AG04450 (cell line): ENCODE data around the gene GCKR. TPM values are rescaled to one million over a fixed set of nuclear protein-coding genes. Genes with fewer than 3 reads are reported as not detected.

ENCODE experiments used
- CTCF ChIA-PET: fragments of 300-600, 350-600 bp; formaldehyde crosslinking; extraction: SDS; loops from one replicate; lab custom pipeline; 2022; ENCODE audit warnings: antibody characterized with exemption, inconsistent platforms; lab: Charles Lee
- POLR2A ChIA-PET: fragments of 350-600 bp; formaldehyde crosslinking; extraction: SDS; loops from one replicate; lab custom pipeline; 2021; ENCODE audit warnings: antibody characterized with exemption, inconsistent platforms; lab: Yijun Ruan, JAX
- DNase-seq: peaks from one replicate; pipeline ENCODE4 v3.0.0-alpha.2; 2011; ENCODE audit warnings: low read depth, low spot score
- H3K27ac ChIP-seq: one replicate; pipeline ENCODE4 v1.5.1; 2012; ENCODE audit warnings: low read depth, low read length, control low read depth
- H3K27me3 ChIP-seq: one replicate; pipeline ENCODE4 v1.6.0; 2012; ENCODE audit warnings: low read length; ENCODE audit not compliant: control insufficient read depth, insufficient read depth
- H3K4me3 ChIP-seq: 2 replicates; pipeline ENCODE4 v1.5.1; 2011; ENCODE audit warnings: mild to moderate bottlenecking, low read depth, low read length, control low read depth
- H3K9me3 ChIP-seq: 2 replicates; pipeline ENCODE4 v1.5.1; 2012; ENCODE audit warnings: low read length; ENCODE audit not compliant: control insufficient read depth, insufficient read depth
- polyA plus RNA-seq: library from polyadenylated mRNA; depleted of rRNA; stranded (reverse); fragments of >200 nt; gene quantifications from 2 replicates; pipeline ENCODE4 v1.2.3, GENCODE V29; 2011
- TF ChIP-seq, protein P1 (sequence below): IDR thresholded peaks from 2 replicates; pipeline ENCODE4 v1.5.1; 2011; ENCODE audit warnings: low read depth, low read length, control low read depth, inconsistent platforms

GCKR gene
- polyA plus RNA-seq, 1 experiment = 0.36 TPM

DNA sequence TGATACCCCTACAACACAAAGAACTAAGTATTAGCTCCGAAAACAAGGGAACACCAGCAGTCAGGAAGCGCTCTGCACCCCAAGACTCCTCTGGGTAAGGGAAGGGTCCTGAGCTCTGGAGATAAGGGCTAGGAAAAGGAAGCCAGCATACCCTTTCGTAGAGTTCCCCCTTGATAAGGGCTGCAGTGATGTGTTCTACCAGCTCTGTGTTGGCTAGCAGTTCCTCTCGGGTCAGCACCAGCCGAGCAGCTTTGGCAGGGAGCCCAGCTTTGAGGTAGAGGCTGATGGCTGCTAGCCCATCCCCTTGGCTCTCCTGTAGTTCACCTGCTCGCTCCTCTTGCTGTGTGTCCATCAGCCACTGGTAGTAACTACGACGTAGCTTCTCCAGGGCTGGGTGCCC is 35.5 kb upstream of the GCKR start:
- Histone ChIP-seq H3K27me3 (no peaks in the 10 kb centered on the region), H3K27ac (no peak overlapping the region), H3K9me3 (no peaks in the 10 kb centered on the region), H3K4me3 (no peak overlapping the region)
- CTCF ChIA-PET = no interaction called here
- DNase-seq = no peak
- TF ChIP-seq, protein P1, sequence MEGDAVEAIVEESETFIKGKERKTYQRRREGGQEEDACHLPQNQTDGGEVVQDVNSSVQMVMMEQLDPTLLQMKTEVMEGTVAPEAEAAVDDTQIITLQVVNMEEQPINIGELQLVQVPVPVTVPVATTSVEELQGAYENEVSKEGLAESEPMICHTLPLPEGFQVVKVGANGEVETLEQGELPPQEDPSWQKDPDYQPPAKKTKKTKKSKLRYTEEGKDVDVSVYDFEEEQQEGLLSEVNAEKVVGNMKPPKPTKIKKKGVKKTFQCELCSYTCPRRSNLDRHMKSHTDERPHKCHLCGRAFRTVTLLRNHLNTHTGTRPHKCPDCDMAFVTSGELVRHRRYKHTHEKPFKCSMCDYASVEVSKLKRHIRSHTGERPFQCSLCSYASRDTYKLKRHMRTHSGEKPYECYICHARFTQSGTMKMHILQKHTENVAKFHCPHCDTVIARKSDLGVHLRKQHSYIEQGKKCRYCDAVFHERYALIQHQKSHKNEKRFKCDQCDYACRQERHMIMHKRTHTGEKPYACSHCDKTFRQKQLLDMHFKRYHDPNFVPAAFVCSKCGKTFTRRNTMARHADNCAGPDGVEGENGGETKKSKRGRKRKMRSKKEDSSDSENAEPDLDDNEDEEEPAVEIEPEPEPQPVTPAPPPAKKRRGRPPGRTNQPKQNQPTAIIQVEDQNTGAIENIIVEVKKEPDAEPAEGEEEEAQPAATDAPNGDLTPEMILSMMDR = no peak
- POLR2A ChIA-PET = interaction anchor here (0.5 kb wide), 1 partner anchor 71 kb away, joined by 7 read pairs; no protein-coding TSS in a partner anchor

DNA sequence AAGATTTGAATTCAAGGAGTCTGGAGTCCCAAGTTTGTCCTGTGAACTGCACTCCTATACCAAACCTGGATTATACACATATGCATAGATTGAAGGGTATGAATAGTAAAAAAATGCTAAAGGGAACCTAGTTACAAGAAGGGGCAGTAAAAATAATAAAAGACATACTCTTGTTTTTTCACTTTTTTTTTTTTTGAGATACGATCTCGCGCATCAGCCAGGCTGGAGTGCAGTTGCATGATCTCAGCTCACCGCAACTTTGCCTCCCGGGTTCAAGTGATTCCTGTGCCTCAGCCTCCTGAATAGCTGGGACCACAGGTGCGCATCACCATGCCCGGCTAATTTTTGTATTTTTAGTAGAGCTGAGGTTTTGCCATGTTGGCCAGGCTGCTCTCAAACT is 32.2 kb upstream of the GCKR start:
- CTCF ChIA-PET = interaction anchor here (0.6 kb wide), 1 partner anchor 1211 kb away, joined by 3 read pairs; no protein-coding TSS in a partner anchor
- TF ChIP-seq, protein P1 = no peak
- POLR2A ChIA-PET = no interaction called here

DNA sequence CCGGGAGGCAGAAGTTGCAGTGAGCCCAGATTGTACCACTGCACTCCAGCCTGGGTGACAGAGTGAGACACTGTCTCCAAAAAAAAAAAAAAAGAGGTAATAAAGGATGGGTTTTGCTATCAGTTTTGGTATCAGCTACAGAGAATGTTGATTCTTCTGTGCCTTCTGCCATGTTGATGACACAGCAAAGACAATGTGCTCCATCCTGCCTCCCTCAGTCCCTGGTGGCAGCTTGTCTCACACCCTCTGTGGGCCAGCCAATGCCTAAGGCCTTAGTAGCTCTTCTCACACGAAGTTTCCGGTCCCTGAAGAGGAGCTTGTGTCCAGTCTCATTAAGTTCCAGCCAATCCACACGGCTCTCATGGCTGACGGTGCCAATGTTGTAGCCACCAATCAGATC is 24.7 kb upstream of the GCKR start:
- ChIA-PET POLR2A (no interaction called here), CTCF (no interaction called here)
- Histone ChIP-seq H3K4me3 (no peak overlapping the region), H3K9me3 (no peaks in the 10 kb centered on the region), H3K27me3 (no peaks in the 10 kb centered on the region), H3K27ac (no peak overlapping the region)
- TF ChIP-seq, protein P1 = no peak
- DNase-seq = no peak

More for the DNA sequence above, 32.2 kb upstream of the GCKR start:
- Histone ChIP-seq H3K9me3 (no peaks in the 10 kb centered on the region), H3K4me3 (no peak overlapping the region), H3K27me3 (no peaks in the 10 kb centered on the region), H3K27ac (no peak overlapping the region)
- DNase-seq = no peak

DNA sequence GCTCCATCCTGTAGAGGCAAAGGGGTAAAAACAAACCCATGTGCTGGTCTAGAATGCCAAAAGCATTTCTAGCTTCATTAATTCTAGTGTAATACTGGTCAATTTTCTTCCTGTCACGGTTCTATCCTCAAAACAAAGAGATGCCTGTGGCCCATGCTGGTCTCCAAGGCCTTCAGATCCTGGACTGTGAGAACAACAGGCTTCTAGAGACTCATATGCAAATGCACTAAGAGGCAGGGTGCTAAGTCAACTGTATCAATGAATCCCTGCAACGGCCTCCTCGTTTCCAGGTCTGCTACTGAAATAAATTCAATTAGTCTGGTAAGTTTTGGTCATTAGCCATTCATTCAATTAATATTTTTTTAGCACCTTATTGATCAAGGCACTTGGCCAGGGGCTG is 11.1 kb upstream of the GCKR start:
- CTCF ChIA-PET = no interaction called here
- Histone ChIP-seq H3K27me3 (no peaks in the 10 kb centered on the region), H3K9me3 (no peaks in the 10 kb centered on the region), H3K4me3 (no peak overlapping the region), H3K27ac (no peak overlapping the region)
- POLR2A ChIA-PET = no interaction called here
- TF ChIP-seq, protein P1 = no peak
- no peak for DNase-seq

DNA sequence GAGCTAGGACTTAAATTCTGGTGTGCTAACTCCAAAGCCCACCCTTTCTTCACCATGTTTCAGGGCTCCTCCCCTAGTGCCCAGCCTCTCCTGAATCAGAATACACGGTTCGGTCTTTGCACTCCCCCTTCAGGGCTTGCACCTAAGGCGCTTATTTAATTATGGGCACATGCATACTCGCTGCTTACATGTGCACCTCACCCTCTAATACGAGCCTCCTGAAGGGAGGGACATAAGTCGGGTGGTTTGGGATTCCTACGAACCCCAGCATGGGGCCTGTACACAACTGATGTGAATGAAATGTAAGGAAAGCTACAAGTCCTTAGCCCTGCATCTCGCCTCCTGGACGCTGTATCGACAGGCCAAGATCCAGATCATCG is 7.5 kb upstream of the GCKR start:
- CTCF ChIA-PET = interaction anchor here (0.7 to 1.5 kb wide), 2 partner anchors 60 to 194 kb away, joined by 3 read pairs; no protein-coding TSS in a partner anchor
- Histone ChIP-seq H3K4me3 (peak overlapping the region; percentile 88), H3K27ac (no peak overlapping the region), H3K27me3 (no peaks in the 10 kb centered on the region), H3K9me3 (no peaks in the 10 kb centered on the region)
- DNase-seq = no peak
- POLR2A ChIA-PET = no interaction called here
- TF ChIP-seq, protein P1 = no peak; the same call in 1 of the 2 replicates
